Stimulated activated CD8-positive, alpha-beta memory T cell treated with anti-CD3 and anti-CD28 coated beads, Interleukin-2, amount 100 ng/mL, for 48 hours (primary cell): ENCODE results near the gene PGM3.
A peak's percentile ranks its signal among the peaks of the same experiment; 100 is the strongest.
"Not testable (repeated sequence)": the region's sequence is repeated elsewhere in the genome, so short reads cannot be mapped to it uniquely, and the experiment has no call there.

Experiments used
- DNase-seq, 2 donors: peaks; one replicate each; pipeline ENCODE4 v3.0.0-alpha.2; 2020; ENCODE audit warnings: low read depth in 2 of 2

The PGM3 gene, protein sequence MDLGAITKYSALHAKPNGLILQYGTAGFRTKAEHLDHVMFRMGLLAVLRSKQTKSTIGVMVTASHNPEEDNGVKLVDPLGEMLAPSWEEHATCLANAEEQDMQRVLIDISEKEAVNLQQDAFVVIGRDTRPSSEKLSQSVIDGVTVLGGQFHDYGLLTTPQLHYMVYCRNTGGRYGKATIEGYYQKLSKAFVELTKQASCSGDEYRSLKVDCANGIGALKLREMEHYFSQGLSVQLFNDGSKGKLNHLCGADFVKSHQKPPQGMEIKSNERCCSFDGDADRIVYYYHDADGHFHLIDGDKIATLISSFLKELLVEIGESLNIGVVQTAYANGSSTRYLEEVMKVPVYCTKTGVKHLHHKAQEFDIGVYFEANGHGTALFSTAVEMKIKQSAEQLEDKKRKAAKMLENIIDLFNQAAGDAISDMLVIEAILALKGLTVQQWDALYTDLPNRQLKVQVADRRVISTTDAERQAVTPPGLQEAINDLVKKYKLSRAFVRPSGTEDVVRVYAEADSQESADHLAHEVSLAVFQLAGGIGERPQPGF

DNA sequence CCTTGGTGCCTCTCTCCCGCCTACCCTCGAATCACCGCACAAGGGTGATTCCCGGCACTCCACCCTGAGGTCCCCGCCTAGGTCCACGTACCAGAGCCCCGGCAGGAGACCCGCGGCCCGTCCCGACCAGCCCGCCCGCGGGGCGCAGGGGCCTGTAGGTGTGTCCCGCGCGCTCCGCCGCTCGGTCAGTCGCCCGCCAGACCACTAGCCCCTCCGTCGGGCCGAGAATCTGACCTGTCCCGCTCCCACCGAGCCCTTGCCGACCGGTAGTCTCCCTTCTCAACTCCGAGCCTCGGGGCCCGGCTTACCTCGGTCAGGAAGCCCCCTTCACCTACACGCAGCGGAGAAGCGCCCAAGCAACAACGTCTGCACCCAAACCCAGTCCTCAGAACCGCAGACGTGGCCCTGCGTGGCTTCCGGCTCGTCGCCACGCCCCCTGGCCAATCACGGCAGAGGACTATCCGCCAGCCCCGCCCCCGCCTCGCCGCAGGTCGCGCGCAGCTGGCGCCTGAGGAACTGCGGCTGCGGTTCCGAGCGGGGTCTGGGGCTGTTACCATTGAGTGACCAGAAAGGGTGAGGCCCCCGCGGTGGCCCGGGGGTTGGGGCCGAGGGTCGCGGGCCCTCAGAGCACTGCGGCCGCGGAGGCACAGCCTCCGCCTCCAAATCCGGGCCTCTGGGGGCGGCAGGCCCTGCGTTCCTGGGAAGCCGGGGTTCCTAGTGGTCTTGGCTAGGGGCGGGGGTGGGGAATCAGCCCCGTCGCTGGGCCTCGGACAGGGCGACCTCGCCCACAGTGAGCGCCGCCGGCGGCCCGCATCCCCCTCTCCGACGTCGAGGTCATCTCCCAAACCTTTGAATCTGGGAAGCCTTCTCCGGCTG lies at the start of gene PGM3, which contains the start of gene RWDD2A:
Gene PGM3, minus strand, starts transcription at position 395 of the 876 bp plus-strand sequence. CDS start 2,253 bp downstream, outside the sequence.
Gene RWDD2A, plus strand, starts transcription at position 487 of the 876 bp plus-strand sequence. CDS start 1,095 bp downstream, outside the sequence.
- peak; percentile 82 to 85 for DNase-seq

DNA sequence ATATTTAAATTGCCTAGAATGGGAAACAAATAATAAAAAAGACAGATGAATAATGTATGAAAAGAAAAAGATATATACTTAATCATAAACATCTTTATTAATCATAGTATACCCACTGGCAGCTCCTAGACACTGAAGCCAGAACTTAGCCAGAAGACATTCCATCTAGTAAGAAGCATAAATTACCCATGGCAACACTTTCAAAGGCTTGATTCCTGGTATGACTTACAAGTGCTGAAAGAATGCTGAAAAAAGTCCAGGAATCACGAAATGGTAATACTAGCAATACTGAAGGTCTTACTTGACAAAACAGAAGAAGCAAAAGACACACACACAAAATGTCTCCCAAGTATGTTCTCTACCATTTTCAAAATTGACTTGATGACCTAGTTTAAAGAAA lies 38.1 kb upstream of the PGM3 start:
- DNase-seq: no peak

DNA sequence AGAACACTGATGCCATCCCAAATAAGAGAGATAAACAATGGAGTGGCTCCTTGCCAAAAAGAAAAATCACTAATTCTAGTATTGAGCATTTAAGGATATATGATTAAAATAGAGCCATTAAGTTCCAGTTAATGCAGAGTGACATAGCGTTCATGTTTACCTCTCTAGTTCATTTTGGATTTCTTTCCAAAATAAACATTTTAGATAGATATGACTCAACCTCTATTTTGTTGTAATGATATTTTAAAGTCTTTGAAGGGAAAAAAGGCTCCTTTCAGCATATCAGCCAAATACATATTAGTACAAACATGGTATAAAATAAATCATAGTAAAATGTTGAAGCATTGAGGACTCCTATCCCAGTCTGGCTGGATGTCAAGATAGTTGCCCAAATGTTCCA lies 33.5 kb upstream of the PGM3 start:
- DNase-seq: no peak

DNA sequence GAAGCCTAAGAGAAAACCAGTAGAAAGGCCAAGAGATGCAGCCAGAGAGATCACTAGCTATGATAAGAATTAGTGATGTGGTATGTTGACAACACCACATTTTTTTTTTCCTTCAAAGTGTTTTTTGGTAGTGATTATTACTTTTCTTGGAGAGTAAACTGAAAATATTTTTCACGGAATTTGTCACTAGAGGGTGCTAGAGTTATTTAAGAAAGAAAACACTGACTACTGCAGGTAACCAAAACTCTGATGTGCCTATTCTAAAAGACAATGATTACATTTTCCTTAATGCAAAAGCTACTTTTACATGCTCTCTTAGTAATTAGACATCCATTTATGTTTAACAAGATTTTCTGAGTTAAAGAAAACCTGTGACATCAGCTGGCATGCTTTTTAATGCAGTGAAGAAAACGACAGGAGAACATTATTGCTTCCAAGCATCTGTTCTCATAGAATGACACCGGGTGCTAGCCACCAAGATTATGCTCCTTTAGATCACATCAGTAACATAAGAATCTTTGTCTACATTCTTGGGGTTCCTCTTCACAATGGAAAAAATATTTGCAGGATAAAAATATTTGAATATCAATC lies 28.9 kb upstream of the PGM3 start:
- DNase-seq: no peak

DNA sequence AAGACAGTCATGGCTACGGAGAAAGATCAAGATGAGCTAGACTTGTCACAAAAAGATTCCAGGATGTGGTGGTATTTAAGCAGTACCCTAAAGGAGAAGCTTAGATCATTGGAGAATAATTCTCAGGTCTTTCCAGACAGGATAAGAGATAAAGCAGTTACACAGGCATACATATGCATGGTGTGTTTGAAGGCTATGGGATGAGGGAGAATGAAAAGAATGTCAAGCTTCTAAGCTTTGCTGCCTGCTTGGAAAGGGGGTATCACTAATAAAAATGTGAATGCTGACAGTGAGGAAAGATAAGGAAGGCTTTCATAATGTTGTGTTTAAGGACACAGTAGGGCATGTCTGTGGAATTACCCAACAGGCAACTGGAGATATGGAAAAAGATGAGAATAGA lies 28.2 kb upstream of the PGM3 start:
- DNase-seq: no peak

DNA sequence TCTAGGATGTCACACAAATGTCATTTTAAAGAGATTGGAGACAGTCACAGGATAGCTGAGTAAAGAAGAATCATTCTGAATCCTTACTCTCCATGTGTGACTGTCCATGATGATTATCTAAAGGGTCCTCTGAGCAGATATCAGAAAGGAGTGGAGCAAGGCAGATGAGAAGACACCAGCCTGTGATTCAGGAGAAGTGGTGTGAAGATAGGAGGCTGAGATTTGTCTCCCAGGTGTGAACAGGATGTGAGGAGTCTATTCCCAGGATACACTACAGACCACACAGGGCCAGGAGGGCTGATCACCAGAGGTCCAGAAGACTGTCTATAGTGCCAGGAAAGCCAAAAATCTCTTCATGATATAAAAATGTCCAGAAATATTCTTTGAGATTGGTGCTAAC lies 27.1 kb upstream of the PGM3 start:
- DNase-seq: no peak

DNA sequence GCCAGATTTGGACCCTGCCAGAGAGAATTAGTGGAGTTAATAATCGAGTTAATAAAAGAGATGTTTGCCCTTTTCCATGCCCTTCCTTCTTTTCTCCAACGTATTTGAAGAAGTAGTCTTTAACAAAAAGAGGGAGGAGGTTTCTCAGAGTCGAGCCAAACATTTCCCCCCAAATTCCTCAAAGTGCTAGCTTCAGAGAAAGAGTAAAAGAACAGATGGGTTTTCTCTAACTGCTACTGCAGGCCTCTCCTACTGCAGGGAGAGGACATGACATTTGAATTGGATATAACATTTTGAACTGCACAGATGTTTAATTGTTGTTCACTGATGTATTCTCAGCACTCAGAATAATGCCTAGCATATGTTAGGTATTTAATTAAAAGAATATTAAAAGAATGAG lies 25.6 kb upstream of the PGM3 start:
- DNase-seq: no peak

DNA sequence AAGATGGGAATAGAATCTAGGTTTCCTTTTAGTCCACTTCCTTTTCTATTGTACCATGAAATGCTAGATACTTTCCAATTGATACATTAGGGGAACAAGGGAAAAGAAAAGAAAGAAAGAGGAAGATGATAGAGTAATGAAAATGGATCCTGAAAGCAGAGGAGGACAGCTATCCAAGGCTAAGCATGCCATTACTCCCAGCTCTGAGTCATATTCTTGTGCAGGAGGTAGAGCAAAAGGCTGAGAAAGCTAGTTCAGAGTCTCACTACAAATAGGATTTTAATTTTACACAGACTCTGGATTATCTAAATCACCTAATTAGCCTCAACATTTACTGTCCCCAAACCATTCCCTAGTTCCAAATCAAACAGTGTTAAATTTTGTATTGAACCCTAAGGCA lies 23.7 kb upstream of the PGM3 start:
- DNase-seq: no peak

DNA sequence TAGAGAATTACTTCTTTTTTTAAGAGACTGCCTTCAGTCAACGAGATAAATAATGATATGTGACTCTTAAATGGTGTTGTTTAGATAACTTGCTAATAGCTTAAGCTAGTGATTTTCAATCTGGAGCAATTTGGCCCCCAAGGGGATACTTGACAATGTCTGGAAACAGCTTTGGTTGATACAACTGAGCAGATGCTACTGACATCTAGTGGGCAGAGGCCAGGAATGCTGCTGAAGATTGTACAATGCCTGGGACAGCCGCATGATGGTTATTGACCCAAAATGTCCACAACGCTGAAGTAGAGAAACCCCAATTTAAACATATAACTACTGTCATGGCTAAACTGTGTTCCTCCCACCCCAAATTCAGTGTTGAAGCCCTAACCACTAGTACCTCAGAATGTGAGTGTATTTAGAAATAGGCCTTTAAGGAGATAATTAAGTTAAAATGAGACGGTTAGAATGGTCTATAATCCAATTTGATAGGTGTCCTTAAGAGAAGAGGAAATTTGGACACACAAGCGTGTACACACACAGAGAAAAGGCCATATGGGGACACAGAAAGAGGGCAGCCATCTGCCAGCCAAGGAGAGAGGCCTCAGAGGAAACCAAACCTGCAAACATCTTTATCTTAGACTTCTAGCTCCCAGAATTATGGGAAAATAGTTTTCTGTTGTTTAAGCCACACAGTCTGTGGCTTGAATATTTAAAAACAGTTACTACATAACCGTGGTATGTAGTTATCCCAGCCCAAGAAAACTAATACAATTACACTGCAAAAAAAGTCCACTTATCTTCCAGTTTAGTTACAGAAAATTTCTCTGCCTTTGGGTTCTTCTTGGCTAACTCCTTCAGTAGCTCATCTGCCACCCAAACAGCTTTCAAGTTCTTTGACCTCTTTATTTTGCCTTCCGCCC lies 22.3 kb upstream of the PGM3 start:
- DNase-seq: peak in 1 of 2 donors; percentile 16

DNA sequence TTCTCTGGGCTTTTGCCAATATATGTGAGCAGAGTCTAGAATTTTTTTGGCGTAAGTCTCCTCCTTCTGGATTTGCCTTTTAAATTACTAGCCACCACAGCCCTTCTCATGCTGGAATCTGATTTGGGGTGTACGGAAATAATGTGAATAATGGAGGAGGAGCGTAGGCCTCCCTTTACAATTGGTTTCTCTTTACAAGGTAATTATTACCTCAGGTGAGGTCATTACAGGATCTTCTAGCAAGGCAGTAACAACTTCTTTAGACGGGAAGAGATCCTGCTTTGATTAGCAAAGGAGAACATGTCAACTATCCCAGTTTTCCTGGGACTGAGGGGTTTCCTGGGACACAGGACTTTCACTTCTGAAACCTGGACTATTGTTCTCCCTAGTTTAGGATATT lies 9.0 kb upstream of the PGM3 start:
- DNase-seq: no peak

DNA sequence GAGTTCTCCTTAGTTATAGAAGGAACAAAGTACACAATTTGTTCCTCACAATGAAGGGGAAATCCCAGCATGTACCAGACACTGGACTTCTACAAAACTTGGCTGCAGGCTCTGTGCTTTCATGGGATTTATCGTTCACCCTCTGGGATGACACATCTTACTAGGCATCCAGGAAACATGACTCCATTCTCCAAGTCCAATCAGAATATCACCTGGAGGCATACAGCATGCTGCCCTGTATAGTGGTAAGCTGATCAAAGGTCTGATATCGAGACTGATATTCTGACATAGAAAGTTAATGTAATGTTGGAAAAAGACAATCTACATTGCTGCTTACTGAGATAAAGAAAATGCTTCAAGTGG lies 6.8 kb upstream of the PGM3 start:
- DNase-seq: no peak

DNA sequence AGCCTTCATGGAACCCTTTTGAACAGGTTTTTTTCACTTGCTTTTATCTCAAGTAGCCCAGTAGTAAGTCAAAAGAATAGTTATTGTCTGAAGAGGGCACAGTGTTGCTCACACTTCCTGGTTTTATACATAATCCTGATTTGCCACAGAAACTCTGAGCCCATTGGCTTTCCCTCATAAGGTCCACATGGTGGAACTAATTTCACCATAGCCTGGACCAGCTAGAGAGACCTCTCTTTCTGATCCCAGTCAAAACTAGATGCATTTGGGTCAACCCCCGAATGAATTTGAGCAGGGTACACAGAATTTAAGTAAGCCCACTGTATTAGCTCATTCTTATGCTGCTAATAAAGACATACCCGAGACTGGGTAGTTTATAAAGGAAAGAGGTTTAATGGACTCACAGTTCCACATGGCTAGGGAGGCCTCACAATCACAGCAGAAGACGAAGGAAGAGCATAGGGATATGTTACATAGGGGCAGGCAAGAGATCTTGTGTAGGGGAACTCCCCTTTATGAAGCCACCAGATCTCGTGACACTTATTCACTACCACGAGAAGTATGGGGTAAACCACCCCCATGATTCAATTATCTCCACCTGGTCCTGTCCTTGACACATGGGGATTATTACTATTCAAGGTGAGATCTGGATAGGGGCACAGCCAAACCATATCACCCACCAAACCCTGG lies 6.3 kb upstream of the PGM3 start:
- DNase-seq: no peak

DNA sequence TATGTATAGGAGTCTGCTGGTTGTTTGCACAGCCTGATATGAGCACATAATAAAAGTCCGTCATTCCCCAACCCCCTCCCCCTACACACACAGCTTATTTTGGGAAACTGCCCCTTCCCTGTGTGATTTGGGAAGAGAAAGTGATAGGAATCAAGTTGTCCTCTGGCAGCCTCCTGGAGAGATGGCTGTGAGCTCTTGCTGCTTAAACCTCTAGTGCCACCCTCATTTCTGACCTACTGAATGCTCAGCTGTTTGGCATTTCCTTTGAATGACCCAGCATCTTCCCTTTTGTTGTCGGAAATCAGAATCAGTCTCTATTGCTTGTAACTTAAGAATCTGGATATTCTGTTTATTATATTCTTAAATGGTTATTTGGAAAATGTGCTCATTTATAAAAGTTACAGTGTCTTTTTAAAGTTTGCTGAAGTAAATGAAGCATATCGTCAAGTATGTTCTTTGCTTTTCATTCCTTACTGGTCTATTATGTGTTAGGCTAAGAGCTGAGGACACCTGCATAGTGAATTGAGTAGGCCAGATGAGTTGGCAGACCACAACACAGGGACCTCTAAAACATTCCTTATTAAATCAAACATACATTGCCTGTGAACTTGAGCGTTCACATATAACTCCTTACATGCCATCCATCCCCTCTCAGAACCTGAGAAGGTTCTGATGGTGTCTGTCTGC lies 5.6 kb upstream of the PGM3 start:
- no peak for DNase-seq

DNA sequence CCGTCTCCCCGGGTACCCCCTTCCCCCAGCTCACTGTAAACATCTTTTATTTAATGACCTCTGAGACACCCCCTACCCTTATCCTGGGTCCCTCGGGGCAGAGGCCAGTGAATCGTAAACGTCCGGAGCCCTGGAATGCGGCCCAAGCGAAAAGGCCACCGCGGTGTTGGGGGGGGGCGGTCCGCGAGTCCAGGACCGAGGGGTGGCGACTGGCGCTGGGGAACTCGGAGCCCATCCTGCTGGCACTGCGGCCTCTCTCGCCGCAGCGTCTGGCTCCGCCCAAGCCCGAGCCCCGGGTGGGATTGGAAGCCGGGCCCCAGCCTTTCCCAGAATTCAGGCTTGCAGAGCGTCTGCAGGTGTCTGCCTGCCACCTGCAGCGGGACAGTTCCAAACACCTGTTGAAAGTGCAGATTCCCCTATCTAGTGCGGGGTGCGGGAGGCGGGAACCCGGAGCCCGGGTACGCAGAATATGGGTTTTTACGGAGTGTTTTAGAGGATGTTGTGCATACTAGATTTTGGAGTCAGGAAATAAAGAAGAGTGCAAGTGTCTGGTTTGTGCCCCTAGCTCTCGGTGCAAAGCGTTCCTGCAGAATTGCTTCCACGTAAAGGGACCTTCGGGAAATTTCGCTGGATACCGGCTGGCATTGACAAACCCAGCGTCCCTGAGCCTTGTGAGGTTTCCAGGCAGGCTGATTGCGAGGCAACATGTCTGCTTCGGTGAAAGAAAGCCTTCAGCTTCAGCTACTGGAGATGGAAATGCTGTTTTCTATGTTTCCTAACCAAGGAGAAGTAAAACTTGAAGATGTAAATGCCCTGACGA lies 892 bp upstream of the PGM3 start:
- peak; percentile 2 to 8 for DNase-seq

DNA sequence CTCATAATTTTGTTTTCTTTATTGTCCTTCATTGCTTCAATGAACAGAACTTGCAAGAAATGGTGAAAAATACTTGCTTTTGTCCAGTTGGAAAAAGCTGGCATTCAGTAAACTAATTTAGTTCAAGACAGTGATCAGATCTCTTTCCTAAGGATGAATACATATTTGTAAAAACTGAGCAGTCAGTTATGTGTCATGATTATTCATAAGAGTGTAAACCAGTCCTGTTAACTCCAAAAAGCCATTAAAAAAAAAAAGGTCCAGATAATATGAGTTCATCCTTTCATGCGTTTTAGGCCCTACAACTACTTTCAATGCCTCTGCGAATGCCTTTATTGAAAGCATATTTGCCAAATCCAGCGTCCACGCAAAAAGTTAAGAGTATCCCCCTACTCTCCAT lies 609 bp downstream of the PGM3 start:
- DNase-seq: no peak

DNA sequence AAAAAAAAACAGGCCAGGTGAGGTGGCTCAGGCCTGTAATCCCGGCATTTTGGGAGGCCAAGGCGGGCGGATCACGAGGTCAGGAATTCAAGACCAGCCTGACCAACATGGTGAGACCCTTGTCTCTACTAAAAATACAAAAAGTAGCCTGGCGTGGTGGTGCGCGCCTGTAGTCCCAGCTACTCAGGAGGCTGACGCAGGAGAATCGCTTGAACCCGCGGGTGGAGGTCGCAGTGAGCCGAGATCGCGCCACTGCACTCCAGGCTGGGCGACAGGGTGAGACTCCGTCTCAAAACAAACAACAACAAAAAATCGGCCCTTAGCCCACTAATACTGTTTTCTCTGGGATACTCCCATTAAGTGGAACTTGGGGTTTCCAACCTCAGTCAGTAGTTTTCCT lies 1.1 kb downstream of the PGM3 start:
- DNase-seq: not testable (repeated sequence)

DNA sequence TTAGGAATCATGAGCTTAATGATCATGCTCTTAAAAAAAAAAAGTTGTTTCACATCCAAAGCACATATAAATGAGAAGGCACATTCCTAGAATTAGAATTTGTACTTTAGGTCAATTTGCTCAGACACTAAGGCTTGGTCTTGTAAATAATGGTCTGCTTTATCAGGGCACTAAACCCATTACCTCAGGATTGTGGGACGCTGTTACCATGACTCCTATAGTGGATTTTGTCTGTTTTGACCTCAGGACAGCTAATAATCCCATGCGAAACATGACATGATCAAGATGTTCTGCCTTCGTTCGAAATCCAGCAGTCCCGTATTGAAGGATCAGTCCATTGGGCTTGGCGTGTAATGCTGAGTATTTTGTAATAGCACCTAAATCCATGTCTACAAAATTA lies 2.4 kb downstream of the PGM3 start:
- DNase-seq: no peak

DNA sequence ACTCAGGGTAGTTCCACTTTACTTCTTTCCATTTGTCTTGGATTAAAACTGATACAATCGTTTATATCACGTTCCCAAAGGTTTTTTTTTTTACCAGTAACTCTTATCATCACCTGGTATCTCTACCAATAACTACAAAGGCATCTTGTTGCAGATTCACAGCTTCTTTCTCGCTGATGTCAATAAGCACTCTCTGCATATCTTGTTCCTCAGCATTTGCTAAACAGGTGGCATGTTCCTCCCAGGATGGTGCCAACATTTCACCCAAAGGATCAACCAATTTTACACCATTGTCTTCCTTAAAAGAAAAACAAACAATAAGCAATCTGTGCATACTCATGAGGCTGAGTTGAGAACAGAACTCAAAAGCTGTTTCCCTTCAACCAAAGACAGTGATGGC lies 4.6 kb downstream of the PGM3 start:
- no peak for DNase-seq

DNA sequence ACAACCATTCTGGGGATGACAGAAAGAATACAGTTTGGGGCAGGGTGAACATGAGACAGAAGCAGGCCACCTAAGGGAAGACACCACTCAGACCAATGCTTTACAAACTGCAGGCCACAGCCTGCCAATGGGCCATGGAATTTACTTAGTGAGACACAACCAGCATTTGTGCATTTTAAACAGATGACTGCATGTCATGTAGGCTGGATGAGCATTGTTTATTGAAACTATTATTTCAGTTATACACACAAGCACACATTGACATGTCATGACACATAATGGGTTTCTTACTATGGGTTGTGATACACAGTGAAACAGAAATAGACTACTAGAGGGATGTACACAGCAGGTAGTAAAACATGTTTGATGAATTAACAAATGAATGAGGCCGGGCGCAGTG lies 8.0 kb downstream of the PGM3 start:
- DNase-seq: no peak
